Mesodermal cell (in vitro differentiated cells): Measurements from ENCODE around the gene KRTAP9-1.

ENCODE experiments used
- H3K27ac ChIP-seq: 2 replicates; pipeline ENCODE4 v1.7.0; 2013; ENCODE audit warnings: mild to moderate bottlenecking, low read depth, low read length, moderate library complexity; ENCODE audit not compliant: severe bottlenecking
- H3K36me3 ChIP-seq: 2 replicates; pipeline ENCODE4 v1.7.1; 2013; ENCODE audit warnings: mild to moderate bottlenecking, low read length, moderate library complexity; ENCODE audit not compliant: control insufficient read depth, insufficient read depth
- H3K4me1 ChIP-seq: one replicate; pipeline ENCODE4 v1.7.1; 2013; ENCODE audit warnings: mild to moderate bottlenecking, low read length; ENCODE audit not compliant: insufficient read depth, control insufficient read depth, poor library complexity, severe bottlenecking
- H3K4me3 ChIP-seq: 2 replicates; pipeline ENCODE4 v1.7.0; 2013; ENCODE audit warnings: low read length, control low read depth, mild to moderate bottlenecking; ENCODE audit not compliant: insufficient read depth, poor library complexity, severe bottlenecking; ENCODE audit errors: extremely low read depth
- H3K9me3 ChIP-seq: 2 replicates; pipeline ENCODE4 v1.7.1; 2013; ENCODE audit warnings: mild to moderate bottlenecking, low read length, moderate library complexity; ENCODE audit not compliant: control insufficient read depth
- WGBS, 2 experiments: methylation state at CpG; one replicate each; pipeline ENCODE4 v1.1.5; 2013; ENCODE audit warnings: missing lambda C conversion rate in 2 of 2; ENCODE audit not compliant: insufficient coverage in 2 of 2; 5-methylcytosine and 5-hydroxymethylcytosine counted together

KRTAP9-1 gene

DNA sequence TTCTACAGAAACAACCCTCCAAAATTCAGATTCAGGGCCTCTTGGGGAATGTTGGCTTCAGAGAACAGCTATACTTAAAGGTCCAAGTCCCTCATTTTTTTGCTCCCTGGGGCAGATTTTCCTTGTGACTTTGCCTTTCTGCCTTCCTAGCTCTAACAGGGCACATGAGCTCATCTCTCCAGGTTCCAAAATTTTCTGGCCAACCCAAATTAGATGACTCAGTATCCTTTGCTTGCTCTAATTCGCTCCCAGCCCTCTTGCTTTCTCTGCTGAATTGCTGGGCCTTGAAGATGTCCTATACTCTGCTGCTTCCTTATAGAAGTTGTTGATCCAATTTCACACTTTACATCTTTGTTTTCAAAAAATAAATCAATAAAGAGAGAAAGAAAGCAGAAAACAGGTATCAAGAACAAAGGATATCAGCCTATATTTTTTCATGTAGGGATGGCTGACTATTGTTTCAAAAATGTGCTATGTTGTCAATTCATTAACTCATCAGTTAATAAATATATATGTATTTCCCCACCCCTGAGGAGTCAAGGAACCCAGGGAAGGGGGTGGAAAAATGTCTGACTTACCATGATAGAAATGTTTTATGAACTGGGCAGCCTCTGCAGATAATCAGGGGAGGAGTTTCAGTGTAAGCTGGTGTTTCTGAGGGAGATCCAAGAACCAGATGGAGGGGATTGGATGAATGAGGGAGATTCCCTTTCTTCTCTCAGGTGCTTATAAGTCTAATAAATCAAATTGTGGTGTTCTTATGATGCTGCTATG lies 10.7 kb upstream of the KRTAP9-1 start:
- WGBS, 2 experiments, result 80% methylated on average over 1 of the region's 1 CpG; no CpG with 5 or more reads in 1 of the 2 experiments
- no peaks in the 10 kb centered on the region for H3K9me3 ChIP-seq
- no peak overlapping the region for H3K27ac ChIP-seq
- H3K4me3 ChIP-seq, result no peak overlapping the region
- H3K4me1 ChIP-seq, result no peaks in the 10 kb centered on the region
- no peaks in the 10 kb centered on the region for H3K36me3 ChIP-seq

DNA sequence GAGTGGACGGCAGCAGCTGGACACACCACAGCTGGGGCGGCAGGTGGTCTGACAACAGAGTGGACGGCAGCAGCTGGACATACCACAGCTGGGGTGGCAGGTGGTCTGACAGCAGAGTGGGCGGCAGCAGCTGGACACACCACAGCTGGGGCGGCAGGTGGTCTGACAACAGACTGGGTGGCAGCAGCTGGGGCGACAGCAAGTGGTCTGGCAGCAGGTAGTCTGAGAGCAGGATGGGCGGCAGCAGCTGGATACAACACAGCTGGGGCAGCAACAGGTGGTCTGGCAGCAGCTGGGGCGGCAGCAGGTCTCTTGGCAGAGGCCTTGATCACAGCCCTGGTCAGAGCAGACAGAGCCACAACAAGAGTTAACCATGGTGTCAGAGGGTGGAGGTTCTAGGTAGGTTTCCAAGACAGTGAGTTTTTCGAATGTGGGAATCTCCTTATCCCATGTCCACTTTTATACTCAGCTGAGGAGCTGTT lies 5.2 kb upstream of the KRTAP9-1 start, which contains the start of gene KRTAP4-1:
TSS of gene KRTAP4-1 (minus strand) at position 432 of the 482 bp plus-strand sequence. CDS start at position 375, 57 bp downstream.
- Histone ChIP-seq H3K4me1 (no peaks in the 10 kb centered on the region), H3K36me3 (no peaks in the 10 kb centered on the region), H3K27ac (no peak within 1 kb of the TSS), H3K4me3 (no peak within 1 kb of the TSS), H3K9me3 (no peaks in the 10 kb centered on the region)
- WGBS, 2 experiments, result 83 to 93% methylated on average over 5 to 6 of the region's 9 CpGs

DNA sequence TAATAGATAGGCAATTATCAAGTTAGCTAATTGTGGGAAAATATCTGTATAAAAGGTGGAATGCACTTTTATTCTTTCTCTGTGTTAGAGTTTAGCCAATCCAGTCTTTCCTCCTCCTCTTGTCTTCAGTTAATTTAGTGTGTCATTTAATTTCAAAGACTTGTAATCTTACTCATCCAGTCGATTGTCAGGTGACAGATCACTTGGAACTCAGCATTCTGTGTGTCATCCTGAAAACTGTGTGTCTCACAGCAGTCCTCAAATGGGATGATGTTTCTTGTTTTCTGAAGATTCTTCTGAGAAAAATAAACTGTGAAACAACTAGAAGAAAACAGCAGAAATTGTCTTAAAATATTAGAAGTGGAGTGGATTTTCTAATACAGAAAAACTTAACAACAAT lies 4.7 kb upstream of the KRTAP9-1 start:
- no peak overlapping the region for H3K4me3 ChIP-seq
- no peak overlapping the region for H3K27ac ChIP-seq
- no peaks in the 10 kb centered on the region for H3K9me3 ChIP-seq
- 100% methylated on average over 1 of the region's 1 CpG; no CpG with 5 or more reads in 1 of the 2 experiments for WGBS, 2 experiments
- H3K36me3 ChIP-seq, result no peaks in the 10 kb centered on the region
- no peaks in the 10 kb centered on the region for H3K4me1 ChIP-seq

DNA sequence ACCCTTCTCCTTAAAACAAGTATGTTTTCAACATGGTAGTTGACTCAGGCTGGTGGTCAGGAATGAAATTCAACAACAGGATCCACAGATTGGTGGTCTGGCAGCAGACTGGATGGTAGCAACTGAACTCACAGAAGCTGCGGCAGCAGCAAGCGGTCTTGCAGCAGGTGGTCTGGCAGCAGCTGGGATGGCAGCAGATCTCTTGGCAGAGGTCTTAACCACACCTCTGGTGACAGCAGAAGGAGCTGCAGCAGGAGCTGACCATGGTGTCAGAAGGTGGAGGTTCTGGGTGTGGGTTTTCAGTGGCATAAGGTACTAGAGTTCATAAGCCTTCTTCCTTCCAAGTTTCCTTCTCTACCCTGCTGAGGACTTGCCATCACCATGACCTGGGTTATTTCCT lies 2.8 kb upstream of the KRTAP9-1 start:
- H3K27ac ChIP-seq, result no peak overlapping the region
- no peaks in the 10 kb centered on the region for H3K4me1 ChIP-seq
- WGBS, 2 experiments, result no CpG with 5 or more reads among the region's 2 CpGs
- H3K4me3 ChIP-seq, result no peak overlapping the region
- no peaks in the 10 kb centered on the region for H3K36me3 ChIP-seq
- no peaks in the 10 kb centered on the region for H3K9me3 ChIP-seq

DNA sequence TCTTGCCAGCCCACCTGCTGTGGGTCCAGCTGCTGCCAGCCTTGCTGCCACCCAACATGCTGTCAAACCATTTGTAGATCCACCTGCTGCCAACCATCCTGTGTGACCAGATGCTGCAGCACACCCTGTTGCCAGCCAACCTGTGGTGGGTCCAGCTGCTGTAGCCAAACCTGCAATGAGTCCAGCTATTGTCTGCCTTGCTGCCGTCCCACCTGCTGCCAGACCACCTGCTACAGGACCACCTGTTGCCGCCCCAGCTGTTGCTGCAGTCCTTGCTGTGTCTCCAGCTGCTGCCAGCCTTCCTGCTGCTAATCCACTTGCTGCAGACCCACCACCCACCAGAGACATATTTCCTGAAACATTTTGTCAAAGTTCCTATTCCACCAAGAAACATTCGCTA lies 641 bp downstream of the KRTAP9-1 start:
- 93 to 100% methylated on average over 3 of the region's 3 CpGs for WGBS, 2 experiments
- Histone ChIP-seq H3K27ac (no peak overlapping the region), H3K9me3 (no peaks in the 10 kb centered on the region), H3K4me3 (no peak overlapping the region), H3K36me3 (no peaks in the 10 kb centered on the region), H3K4me1 (no peaks in the 10 kb centered on the region)

DNA sequence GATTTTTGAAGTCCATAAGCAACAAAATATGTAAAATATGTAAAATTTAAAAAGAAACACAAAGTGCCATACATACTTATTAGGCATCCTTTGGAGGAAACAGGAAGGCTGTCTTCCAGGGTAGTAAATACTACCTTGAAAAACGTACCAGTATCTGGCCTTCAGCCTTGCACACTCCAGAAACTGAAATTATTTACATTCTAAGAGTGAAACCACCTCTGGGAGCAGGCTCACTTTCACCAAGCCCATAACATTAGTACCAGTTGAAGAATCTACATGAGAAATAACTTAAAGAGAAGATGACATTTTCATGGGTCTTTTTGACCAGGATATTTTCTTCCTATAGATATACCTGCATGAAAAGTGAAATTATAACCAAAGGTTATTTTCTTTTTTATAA lies 6.4 kb downstream of the KRTAP9-1 start:
- H3K36me3 ChIP-seq, result no peaks in the 10 kb centered on the region
- H3K27ac ChIP-seq, result no peak overlapping the region
- no CpG with 5 or more reads among the region's 1 CpG for WGBS, 2 experiments
- no peaks in the 10 kb centered on the region for H3K9me3 ChIP-seq
- H3K4me1 ChIP-seq, result no peaks in the 10 kb centered on the region
- no peak overlapping the region for H3K4me3 ChIP-seq

DNA sequence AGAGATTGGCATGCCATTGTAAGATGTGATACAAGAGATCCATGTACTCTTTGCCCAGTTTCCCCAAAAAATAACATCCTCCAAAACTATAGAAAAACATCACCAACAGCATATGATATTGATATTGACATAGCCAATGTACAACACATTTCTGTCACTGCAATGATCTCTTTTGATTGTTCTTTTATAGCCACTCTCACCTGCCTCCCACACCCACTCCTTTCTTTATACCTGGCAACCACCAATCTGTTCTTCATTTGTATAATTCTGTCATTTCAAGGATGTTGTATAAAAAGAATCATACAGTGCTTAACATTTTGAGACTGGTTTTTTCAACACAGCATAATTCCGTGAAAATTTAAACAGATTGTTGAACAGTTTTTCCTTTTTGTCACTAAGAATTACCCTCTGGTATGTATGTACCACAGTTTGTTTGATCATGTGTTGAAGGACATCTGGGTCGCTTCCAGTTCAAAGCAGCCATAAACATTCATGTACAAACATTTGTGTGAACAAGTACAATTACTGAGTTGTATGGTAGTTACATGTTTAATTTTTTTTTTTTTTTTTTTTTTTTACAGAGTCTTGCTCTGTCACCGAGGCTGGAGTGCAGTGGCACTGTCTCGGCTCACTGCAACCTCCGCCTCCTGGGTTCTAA lies 9.9 kb downstream of the KRTAP9-1 start:
- no peaks in the 10 kb centered on the region for H3K36me3 ChIP-seq
- 59 to 60% methylated on average over 3 of the region's 5 CpGs for WGBS, 2 experiments
- H3K4me1 ChIP-seq, result no peaks in the 10 kb centered on the region
- H3K27ac ChIP-seq, result no peak overlapping the region
- no peak overlapping the region for H3K4me3 ChIP-seq
- no peaks in the 10 kb centered on the region for H3K9me3 ChIP-seq

DNA sequence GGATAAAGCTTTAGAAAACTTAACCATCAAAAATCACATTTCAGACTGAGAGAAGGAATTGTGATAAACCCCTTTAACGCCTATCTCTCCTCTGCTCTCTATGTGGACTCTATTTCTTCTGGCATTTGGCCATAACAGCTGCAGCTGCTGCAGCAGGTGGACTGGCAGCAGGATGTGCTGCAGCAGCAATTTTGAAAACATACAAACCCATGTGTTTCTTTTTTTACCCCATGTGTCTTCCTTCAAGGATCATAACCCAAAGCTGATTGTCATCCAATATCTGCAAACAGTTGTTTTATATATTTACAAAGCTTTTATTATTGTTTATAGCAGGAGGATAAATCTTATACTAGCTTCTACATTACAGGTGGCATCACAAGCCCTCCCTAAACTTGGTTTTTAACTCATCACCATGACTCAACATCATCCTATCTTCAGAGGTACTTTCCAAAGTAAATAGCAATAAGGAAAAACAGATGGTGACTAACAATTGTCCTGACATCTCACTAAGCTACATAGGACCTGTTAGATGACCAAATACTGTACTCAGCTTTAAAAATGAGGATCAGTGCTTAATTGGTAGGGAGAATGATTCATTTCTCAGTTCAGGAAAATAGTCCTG lies 22.3 kb downstream of the KRTAP9-1 start:
- H3K27ac ChIP-seq, result no peak overlapping the region
- no peaks in the 10 kb centered on the region for H3K4me1 ChIP-seq
- 88 to 90% methylated on average over 1 of the region's 1 CpG for WGBS, 2 experiments
- no peaks in the 10 kb centered on the region for H3K36me3 ChIP-seq
- H3K9me3 ChIP-seq, result no peaks in the 10 kb centered on the region
- H3K4me3 ChIP-seq, result no peak overlapping the region

DNA sequence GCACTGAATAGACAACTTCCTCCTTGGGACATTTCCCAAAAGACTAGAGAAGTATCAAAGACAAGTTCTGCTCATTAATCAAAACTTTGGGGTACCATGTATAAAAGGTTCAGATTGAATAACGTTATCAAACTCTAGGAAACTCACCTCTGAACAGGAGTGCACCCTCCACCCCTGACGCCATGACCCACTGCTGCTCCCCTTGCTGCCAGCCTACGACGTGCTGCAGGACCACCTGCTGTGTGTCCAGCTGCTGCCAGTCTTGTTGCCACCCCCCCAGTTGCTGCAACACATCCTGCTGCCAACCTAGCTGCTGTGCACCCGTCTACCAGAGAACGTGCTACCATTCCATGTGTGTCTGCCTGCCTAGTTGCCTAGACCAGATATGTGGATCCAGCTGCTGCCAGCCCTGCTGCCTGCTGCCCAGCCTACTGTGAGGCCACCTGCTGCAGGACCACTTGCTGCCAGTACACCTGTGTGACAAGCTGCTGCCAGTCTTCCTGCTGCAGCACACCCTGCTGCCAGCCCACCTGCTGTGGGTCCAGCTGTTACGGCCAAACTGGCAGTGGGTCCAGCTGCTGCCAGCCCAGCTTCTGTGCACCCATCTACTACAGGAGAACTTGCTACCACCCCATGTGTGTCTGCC lies 23.0 kb downstream of the KRTAP9-1 start:
- H3K27ac ChIP-seq, result no peak overlapping the region
- H3K4me1 ChIP-seq, result no peaks in the 10 kb centered on the region
- H3K9me3 ChIP-seq, result no peaks in the 10 kb centered on the region
- WGBS, 2 experiments, result 90 to 91% methylated on average over 5 to 7 of the region's 7 CpGs
- H3K4me3 ChIP-seq, result no peak overlapping the region
- no peaks in the 10 kb centered on the region for H3K36me3 ChIP-seq

DNA sequence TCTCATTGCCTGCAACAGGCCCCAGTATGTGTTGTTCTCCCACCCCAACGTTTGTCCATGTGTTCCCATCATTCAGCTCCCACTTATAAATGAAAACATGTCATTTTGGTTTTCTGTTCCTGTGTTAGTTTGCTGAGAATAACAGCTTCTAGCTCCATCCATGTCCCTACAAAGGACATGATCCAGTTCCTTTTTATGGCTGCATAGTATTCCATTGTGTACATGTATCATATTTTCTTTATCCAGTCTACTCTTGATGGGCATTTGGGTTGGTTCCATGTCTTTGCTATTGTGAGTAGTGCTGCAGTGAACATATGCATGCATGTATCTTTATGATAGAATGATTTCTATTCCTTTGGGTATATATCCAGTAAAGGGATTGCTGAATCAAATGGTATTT lies 26.0 kb downstream of the KRTAP9-1 start:
- WGBS, 2 experiments, result no CpG with 5 or more reads among the region's 1 CpG
- H3K4me3 ChIP-seq, result no peak overlapping the region

More for the DNA sequence above, 26.0 kb downstream of the KRTAP9-1 start:
- Histone ChIP-seq H3K36me3 (no peaks in the 10 kb centered on the region), H3K4me1 (no peaks in the 10 kb centered on the region), H3K9me3 (no peaks in the 10 kb centered on the region), H3K27ac (no peak overlapping the region)
